HPDE6-E6E7 (cell line): Measurements from ENCODE around the gene ZFAND3.

Experiments
- DNase-seq: peaks from one replicate; pipeline ENCODE4 v3.0.0; 2011; ENCODE audit warnings: missing footprints; ENCODE audit errors: extremely low spot score

The ZFAND3 gene

GRCh38 chr6:38169977-38170526 lies 350.5 kb downstream of the ZFAND3 start:
- DNase-seq = no peak

- DNase-seq = no peak
These were observed 351.3 kb downstream of the ZFAND3 start for GRCh38 chr6:38170666-38171355.

GRCh38 chr6:38171997-38172738 lies 352.6 kb downstream of the ZFAND3 start:
- DNase-seq = no peak

- no peak for DNase-seq
These were observed 353.3 kb downstream of the ZFAND3 start for GRCh38 chr6:38172739-38173410.

GRCh38 chr6:38173909-38174308 lies 354.4 kb downstream of the ZFAND3 start:
- DNase-seq = no peak

GRCh38 chr6:38174315-38174714 lies 354.8 kb downstream of the ZFAND3 start:
- no peak for DNase-seq

- DNase-seq = no peak
These were observed 355.4 kb downstream of the ZFAND3 start for GRCh38 chr6:38174806-38175495.

- no peak for DNase-seq
These were observed 356.3 kb downstream of the ZFAND3 start for GRCh38 chr6:38175786-38176185.

- no peak for DNase-seq
These were observed 357.5 kb downstream of the ZFAND3 start for GRCh38 chr6:38176797-38177751.

GRCh38 chr6:38177882-38178583 lies 358.5 kb downstream of the ZFAND3 start:
- no peak for DNase-seq

- DNase-seq = no peak
These were observed 359.0 kb downstream of the ZFAND3 start for GRCh38 chr6:38178584-38178886.

- no peak for DNase-seq
These were observed 359.8 kb downstream of the ZFAND3 start for GRCh38 chr6:38179300-38179699.

- DNase-seq = no peak
These were observed 360.4 kb downstream of the ZFAND3 start for GRCh38 chr6:38179794-38180430.

GRCh38 chr6:38180586-38180985 lies 361.1 kb downstream of the ZFAND3 start:
- DNase-seq = no peak

- no peak for DNase-seq
These were observed 362.9 kb downstream of the ZFAND3 start for GRCh38 chr6:38182426-38182825.

GRCh38 chr6:38183856-38184584 lies 364.5 kb downstream of the ZFAND3 start:
- no peak for DNase-seq

GRCh38 chr6:38184585-38185080 lies 365.1 kb downstream of the ZFAND3 start:
- DNase-seq = no peak

- DNase-seq = no peak
These were observed 365.7 kb downstream of the ZFAND3 start for GRCh38 chr6:38185244-38185643.

GRCh38 chr6:38185752-38186151 lies 366.2 kb downstream of the ZFAND3 start:
- DNase-seq = no peak
